GM12892 (cell line): ENCODE results near the gene KIF5C.

Experiments
- POLR2A ChIP-seq: IDR thresholded peaks from 2 replicates; pipeline ENCODE4 v1.6.1; 2011; ENCODE audit warnings: low read depth, low read length, control low read depth
- POLR2AphosphoS5 ChIP-seq: IDR thresholded peaks from 2 replicates; pipeline ENCODE4 v1.6.1; 2011; ENCODE audit warnings: low read depth, low read length, control low read depth

- TF ChIP-seq POLR2A (no peak), POLR2AphosphoS5 (no peak)
These were observed 189.4 kb downstream of the KIF5C start for GRCh38 chr2:149064365-149064841.
